HepG2 (cell line): ENCODE results near the gene RUSF1. TPM values are rescaled to one million over a fixed set of nuclear protein-coding genes. Genes with fewer than 3 reads are reported as not detected.

Experiments used
- CENPX ChIP-seq: sonication (generic); formaldehyde crosslinking; IDR thresholded peaks from 2 replicates; pipeline ENCODE4 v1.9.0; 2021; ENCODE audit warnings: mild to moderate bottlenecking, missing genetic modification reagents, moderate library complexity
- CHD4 ChIP-seq: fragments of 200-600 bp; sonication (generic); IDR thresholded peaks from 2 replicates; pipeline ENCODE4 v1.7.0; 2017; ENCODE audit warnings: mild to moderate bottlenecking, low read length, borderline replicate concordance
- FOXA3 ChIP-seq: IDR thresholded peaks from 2 replicates; pipeline ENCODE4 v1.6.1; 2016; ENCODE audit warnings: missing genetic modification reagents, missing compliant biosample characterization
- MED13 ChIP-seq: sonication (generic); formaldehyde crosslinking; IDR thresholded peaks from 2 replicates; pipeline ENCODE4 v1.5.0; 2020; ENCODE audit warnings: missing genetic modification reagents
- NCOA1 ChIP-seq: sonication (generic); formaldehyde crosslinking; IDR thresholded peaks from 2 replicates; pipeline ENCODE4 v1.9.0; 2021; ENCODE audit warnings: missing genetic modification reagents
- PAWR ChIP-seq: sonication (generic); formaldehyde crosslinking; IDR thresholded peaks from 2 replicates; pipeline ENCODE4 v1.4.0; 2020; ENCODE audit warnings: missing genetic modification reagents, mild to moderate bottlenecking, borderline replicate concordance
- POLR2A ChIP-seq, 2 experiments: IDR thresholded peaks; 2 replicates each; pipeline ENCODE4 v1.6.1; 2011; ENCODE audit warnings: low read depth in 2 of 2, low read length in 2 of 2, mild to moderate bottlenecking in 1 of 2, moderate library complexity in 1 of 2; ENCODE audit not compliant: insufficient read depth in 1 of 2
- SNAPC2 ChIP-seq: sonication (generic); formaldehyde crosslinking; IDR thresholded peaks from 2 replicates; pipeline ENCODE4 v1.8.1; 2022; ENCODE audit warnings: mild to moderate bottlenecking, missing genetic modification reagents
- ZNF235 ChIP-seq: sonication (generic); formaldehyde crosslinking; IDR thresholded peaks from 2 replicates; pipeline ENCODE4 v1.8.1; 2023; ENCODE audit warnings: mild to moderate bottlenecking, missing genetic modification reagents, borderline replicate concordance
- ZNF275 ChIP-seq: sonication (generic); formaldehyde crosslinking; IDR thresholded peaks from 2 replicates; pipeline ENCODE4 v1.8.0; 2022; ENCODE audit warnings: missing genetic modification reagents, mild to moderate bottlenecking, inconsistent platforms, borderline replicate concordance
- ZNF549 ChIP-seq: sonication (generic); formaldehyde crosslinking; IDR thresholded peaks from 2 replicates; pipeline ENCODE4 v1.5.0; 2020; ENCODE audit warnings: missing genetic modification reagents
- ZNF737 ChIP-seq: sonication (generic); formaldehyde crosslinking; IDR thresholded peaks from 2 replicates; pipeline ENCODE4 v1.5.0; 2020; ENCODE audit warnings: missing genetic modification reagents, mild to moderate bottlenecking, borderline replicate concordance
- ZNF800 ChIP-seq: sonication (generic); formaldehyde crosslinking; IDR thresholded peaks from 2 replicates; pipeline ENCODE4 v1.4.0; 2020; ENCODE audit warnings: missing genetic modification reagents
- ZNF816 ChIP-seq: sonication (generic); formaldehyde crosslinking; IDR thresholded peaks from 2 replicates; pipeline ENCODE4 v1.8.0; 2022; ENCODE audit warnings: missing genetic modification reagents, mild to moderate bottlenecking, borderline replicate concordance
- polyA plus RNA-seq, 8 experiments: library from polyadenylated mRNA; depleted of rRNA in 3 of 8; stranded (reverse) in 7 of 8; unstranded in 1 of 8; fragments of >200 nt; fragmentation: Illumina TruSeq in 4 of 8; extraction: Trizol in 4 of 8; gene quantifications; 2 replicates each; pipeline versions ENCODE4 v1.2.1 to v1.2.3, GENCODE V29; 2011 to 2016; ENCODE audit warnings: low read depth in 4 of 8, missing spikeins in 1 of 8, mixed read lengths in 1 of 8; ENCODE audit not compliant: insufficient read depth in 1 of 8
- total RNA-seq, 5 experiments: library from RNA; depleted of rRNA; stranded (reverse); fragments of >200 nt; fragmentation: Illumina TruSeq; extraction: Trizol; gene quantifications; 2 replicates each; pipeline ENCODE4 v1.2.3, GENCODE V29; 2016; ENCODE audit warnings: low read depth in 1 of 5
- TF ChIP-seq, protein P1 (sequence below): sonication (generic); formaldehyde crosslinking; IDR thresholded peaks from 2 replicates; pipeline ENCODE4 v1.4.0; 2020; ENCODE audit warnings: low read depth, missing genetic modification reagents
- TF ChIP-seq, protein P2 (sequence below): sonication (generic); formaldehyde crosslinking; IDR thresholded peaks from 2 replicates; pipeline ENCODE4 v1.5.0; 2020; ENCODE audit warnings: missing genetic modification reagents
- TF ChIP-seq, protein P3 (sequence below): sonication (generic); formaldehyde crosslinking; IDR thresholded peaks from 2 replicates; pipeline ENCODE4 v1.8.0; 2022; ENCODE audit warnings: missing genetic modification reagents, mild to moderate bottlenecking, borderline replicate concordance
- TF ChIP-seq, protein P4 (sequence below): IDR thresholded peaks from 2 replicates; pipeline ENCODE4 v1.6.1; 2016

The RUSF1 gene
- total and polyA plus RNA-seq, 2 of the 13 experiments (the other 11 are each of a cell fraction or from before 2014, with no cell fraction given), result 40.8 to 50.2 TPM

- TF ChIP-seq, protein P1, sequence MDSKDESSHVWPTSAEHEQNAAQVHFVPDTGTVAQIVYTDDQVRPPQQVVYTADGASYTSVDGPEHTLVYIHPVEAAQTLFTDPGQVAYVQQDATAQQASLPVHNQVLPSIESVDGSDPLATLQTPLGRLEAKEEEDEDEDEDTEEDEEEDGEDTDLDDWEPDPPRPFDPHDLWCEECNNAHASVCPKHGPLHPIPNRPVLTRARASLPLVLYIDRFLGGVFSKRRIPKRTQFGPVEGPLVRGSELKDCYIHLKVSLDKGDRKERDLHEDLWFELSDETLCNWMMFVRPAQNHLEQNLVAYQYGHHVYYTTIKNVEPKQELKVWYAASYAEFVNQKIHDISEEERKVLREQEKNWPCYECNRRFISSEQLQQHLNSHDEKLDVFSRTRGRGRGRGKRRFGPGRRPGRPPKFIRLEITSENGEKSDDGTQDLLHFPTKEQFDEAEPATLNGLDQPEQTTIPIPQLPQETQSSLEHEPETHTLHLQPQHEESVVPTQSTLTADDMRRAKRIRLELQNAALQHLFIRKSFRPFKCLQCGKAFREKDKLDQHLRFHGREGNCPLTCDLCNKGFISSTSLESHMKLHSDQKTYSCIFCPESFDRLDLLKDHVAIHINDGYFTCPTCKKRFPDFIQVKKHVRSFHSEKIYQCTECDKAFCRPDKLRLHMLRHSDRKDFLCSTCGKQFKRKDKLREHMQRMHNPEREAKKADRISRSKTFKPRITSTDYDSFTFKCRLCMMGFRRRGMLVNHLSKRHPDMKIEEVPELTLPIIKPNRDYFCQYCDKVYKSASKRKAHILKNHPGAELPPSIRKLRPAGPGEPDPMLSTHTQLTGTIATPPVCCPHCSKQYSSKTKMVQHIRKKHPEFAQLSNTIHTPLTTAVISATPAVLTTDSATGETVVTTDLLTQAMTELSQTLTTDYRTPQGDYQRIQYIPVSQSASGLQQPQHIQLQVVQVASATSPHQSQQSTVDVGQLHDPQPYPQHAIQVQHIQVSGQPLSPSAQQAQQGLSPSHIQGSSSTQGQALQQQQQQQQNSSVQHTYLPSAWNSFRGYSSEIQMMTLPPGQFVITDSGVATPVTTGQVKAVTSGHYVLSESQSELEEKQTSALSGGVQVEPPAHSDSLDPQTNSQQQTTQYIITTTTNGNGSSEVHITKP (CRISPR knock-in tag), result no peak
- TF ChIP-seq ZNF800 (CRISPR knock-in tag) (no peak), ZNF549 (CRISPR knock-in tag) (peak; percentile 77; the same call in 1 of the 2 replicates), CENPX (CRISPR knock-in tag) (no peak), ZNF275 (CRISPR knock-in tag) (no peak), ZNF235 (no peak), ZNF737 (CRISPR knock-in tag) (no peak), NCOA1 (no peak), CHD4 (no peak; the same call in 1 of the 2 replicates), SNAPC2 (CRISPR knock-in tag) (0 out of 2 replicates have a peak, but pooled peaks have one; percentile 54), ZNF816 (CRISPR knock-in tag) (no peak), PAWR (CRISPR knock-in tag) (no peak), POLR2A (IDR thresholded peaks at IDR 0.05; ENCODE audit: insufficient read depth in 1 of 2, low read depth in 2 of 2, low read length in 2 of 2) (peak in 1 of 2 experiments; percentile 15; a peak in 2 of 4 replicates), FOXA3 (CRISPR knock-in tag) (0 out of 2 replicates have a peak, but pooled peaks have one; percentile 9), MED13 (CRISPR knock-in tag) (no peak)
- TF ChIP-seq, protein P2, sequence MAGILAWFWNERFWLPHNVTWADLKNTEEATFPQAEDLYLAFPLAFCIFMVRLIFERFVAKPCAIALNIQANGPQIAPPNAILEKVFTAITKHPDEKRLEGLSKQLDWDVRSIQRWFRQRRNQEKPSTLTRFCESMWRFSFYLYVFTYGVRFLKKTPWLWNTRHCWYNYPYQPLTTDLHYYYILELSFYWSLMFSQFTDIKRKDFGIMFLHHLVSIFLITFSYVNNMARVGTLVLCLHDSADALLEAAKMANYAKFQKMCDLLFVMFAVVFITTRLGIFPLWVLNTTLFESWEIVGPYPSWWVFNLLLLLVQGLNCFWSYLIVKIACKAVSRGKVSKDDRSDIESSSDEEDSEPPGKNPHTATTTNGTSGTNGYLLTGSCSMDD, result no peak
- TF ChIP-seq, protein P3, sequence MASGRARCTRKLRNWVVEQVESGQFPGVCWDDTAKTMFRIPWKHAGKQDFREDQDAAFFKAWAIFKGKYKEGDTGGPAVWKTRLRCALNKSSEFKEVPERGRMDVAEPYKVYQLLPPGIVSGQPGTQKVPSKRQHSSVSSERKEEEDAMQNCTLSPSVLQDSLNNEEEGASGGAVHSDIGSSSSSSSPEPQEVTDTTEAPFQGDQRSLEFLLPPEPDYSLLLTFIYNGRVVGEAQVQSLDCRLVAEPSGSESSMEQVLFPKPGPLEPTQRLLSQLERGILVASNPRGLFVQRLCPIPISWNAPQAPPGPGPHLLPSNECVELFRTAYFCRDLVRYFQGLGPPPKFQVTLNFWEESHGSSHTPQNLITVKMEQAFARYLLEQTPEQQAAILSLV (CRISPR knock-in tag), result no peak
- TF ChIP-seq, protein P4, sequence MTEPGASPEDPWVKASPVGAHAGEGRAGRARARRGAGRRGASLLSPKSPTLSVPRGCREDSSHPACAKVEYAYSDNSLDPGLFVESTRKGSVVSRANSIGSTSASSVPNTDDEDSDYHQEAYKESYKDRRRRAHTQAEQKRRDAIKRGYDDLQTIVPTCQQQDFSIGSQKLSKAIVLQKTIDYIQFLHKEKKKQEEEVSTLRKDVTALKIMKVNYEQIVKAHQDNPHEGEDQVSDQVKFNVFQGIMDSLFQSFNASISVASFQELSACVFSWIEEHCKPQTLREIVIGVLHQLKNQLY (CRISPR knock-in tag), result no peak
Observed at GRCh38 chr16:31459687-31460581, 48.3 kb downstream of the RUSF1 start (continued).
